Activated naive CD8-positive, alpha-beta T cell treated with anti-CD3 and anti-CD28 coated beads, Interleukin-2, amount 50 U/mL, for 16 hours (primary cell): ENCODE data around the gene SSH2.

Source experiments
- DNase-seq: peaks from one replicate; pipeline ENCODE4 v3.0.0-alpha.2; 2020; ENCODE audit warnings: low read depth, low spot score

The SSH2 gene

DNA sequence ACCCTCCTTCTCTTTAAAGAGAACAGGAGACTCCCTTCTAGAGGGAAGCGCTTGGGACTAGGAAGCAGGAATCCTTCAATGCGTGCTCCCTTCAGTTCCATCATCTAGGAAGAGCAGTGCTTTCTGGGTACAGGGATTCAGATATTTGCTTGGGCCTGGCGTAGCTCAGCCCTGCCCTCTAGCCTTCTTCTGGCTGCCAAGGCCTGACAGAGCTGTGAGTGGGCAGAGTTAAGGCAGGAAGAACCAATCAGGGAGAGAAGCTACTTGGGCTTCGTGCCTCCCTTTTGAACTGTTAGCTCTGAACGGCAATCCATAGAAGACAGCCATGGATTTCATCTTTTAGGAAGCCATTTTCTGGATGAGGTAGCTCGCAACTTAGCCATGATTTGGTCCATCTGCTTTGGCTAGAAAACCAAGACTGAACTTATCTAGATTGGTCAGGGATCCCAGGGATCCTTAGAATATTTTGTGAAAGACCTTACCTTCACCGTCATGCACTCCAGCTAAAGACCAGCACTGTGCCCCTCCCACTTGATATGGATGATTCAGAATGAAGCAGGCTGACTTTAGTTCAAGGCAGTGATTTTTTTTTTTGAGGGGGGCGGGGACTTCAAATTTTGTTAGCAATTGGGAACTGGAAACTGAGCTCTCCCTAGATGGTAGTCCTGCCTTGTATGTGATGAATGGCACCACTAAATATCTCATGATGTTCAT lies 304.8 kb downstream of the SSH2 start:
- no peak for DNase-seq

DNA sequence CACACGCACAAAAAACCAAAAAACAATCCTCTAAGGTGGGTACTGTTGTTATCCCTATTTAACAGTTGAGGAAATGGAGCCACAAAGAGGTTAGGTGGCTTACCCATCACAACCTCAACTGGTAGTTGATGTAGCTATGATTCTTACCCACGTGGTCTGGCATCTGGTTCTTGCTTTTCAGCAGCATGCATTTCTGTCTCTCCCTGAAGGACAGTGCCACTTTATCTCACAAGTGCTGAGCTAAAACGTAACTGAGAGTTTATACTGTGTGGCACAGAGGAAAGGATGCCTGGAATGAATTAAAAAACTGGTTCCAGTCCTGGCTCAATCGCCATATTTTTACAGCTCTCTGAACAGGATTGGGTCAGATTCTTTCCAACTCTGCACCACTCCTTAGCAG lies 305.4 kb downstream of the SSH2 start:
- DNase-seq = no peak

DNA sequence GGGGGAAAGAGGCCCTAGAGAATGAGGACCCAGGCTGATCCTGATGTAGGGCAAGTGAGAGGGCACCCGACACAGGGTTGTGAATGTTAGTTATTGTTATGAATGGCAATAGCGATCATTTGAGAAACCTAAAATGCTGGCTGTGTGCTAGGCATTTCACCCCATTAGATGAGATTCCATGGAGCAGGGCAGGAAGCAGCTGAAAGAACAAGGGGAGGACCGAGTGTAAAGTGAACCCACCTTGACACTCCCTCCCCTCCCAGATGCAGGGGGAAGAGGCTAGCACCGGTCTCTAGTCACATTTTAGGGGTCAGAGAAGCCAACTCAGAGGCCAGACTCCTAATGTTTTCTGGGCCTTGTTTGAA lies 306.8 kb downstream of the SSH2 start:
- DNase-seq = no peak

DNA sequence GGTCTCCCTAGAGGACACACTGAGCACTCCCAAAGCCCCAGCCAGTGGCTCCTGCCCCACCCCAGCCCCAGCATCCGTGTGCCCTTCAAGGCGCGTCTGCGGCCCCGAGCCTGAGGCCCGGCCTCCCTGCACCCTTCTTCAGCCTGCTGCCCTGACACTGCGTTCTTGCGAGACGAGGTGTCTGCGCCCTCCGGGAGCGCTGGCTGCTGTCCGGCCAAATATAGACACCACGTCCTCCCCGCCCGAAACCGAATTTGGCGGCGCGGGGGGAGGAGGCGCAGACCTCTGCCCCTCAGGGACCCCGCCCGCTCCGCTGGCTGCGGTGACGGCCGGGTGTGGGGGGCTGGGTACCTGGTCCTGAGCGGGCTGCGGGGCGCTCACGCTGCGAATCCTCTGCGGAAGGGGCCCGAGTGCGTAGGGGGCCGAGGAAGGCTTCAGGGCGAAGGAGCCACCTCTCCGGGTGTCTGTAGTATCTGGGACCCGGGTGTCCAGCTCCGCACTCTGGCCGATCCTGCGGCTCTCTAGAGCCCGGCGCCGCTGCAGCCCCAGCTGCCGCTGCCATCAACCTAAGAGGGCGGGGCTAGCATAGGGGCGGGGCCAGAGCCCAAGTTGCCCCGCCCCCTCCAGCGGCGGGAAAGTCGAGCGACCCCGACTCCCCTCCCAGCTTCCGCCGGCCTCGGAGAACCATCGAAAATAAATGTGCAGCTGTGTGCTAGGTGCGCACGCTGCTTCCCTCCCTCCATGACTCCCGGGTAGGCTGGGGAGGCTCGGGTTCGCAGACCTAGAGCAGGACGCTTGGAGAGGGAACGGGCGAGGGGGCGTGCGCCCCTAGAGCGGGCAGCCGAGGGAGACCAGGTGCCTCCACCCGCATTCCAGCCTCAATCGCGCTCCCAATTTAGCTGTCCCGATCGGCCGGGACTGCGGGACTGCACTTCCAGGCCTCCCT lies 307.4 kb downstream of the SSH2 start, which contains the start of gene CORO6:
Gene CORO6, minus strand, starts transcription at position 576 of the 946 bp plus-strand sequence. CDS start 1,491 bp downstream, outside the sequence.
- DNase-seq = peak; percentile 42

- DNase-seq = no peak
Observed at GRCh38 chr17:29621751-29622194, 308.3 kb downstream of the SSH2 start.

- DNase-seq = no peak
Observed at GRCh38 chr17:29620779-29621500, 309.1 kb downstream of the SSH2 start.

DNA sequence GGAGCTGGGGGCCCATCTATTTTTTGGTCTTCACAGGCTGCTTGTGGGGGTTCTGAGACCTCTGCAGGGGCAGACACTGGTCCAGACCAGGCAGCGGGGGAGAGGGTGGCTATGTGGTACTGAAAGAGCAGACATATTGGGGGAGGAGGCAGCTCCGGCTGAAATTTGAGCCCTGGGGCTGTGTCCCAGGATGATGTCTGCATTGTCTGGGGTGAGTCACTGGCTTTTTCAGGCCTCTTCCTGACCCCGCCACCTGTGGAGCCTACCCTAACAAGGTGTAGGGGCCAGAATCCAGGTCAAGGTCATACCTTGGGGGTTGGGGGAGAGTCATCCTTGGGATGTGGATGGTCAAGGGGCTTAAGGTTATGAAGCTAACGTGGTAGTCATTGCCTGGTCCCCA lies 309.8 kb downstream of the SSH2 start:
- no peak for DNase-seq

DNA sequence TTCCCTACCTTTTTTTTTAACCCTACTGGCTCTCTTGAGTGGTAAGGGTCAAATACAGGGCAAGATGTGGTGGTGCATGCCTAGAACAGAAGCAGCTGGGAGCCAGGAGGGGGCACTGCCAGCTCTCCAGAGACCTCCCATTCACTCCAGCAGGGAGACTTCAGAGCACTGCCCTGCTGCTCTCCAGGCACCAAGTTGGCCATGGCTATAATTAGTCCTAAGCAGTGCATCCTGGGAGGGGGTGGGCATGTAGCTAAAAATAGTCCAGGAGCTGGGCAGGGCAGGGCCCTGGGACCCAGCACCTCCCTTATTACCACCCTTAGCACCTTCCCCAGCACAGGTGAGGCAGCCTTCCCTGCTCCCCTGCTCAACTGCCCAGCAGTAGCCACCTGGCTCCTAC lies 310.8 kb downstream of the SSH2 start:
- DNase-seq = no peak

DNA sequence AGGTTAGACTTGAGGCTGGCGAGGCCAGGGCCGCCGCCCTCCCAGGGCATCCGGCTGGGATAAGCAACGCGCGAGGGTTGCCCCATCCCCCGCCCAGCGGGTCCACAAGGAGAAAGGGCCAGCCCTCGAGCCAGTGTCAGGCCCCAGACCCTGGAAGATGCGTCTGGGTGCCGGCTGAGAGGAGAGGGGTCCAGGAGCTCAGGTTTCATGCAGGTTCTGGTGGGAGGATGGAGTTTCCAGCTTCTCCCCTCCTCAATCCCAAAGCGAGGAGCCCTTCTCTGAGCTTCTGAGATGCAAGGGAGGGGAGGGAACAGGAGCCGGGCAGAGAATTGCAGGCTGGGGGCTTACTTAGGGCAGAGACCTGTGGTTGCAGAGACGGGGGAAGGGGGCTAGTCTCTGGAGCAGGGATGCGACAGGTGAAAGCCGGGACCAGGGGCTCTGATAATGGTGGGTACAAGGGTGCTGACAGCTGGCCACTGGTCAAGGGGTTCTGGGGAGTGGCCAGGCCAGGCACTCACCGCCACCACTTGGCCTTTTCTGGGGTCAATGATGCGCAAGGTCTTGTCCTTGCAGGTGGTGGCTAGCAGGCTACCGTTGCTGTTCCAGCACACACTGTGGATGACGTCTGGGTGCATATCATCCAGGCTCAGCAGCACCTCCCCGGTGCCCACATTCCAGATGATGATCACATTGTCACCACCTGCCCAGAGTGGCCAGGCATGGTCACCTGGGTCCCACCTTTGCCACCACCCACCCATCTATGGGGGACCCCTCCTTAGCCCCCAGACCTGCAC lies 311.6 kb downstream of the SSH2 start:
- DNase-seq = no peak

GRCh38 chr17:29617481-29618271 lies 312.4 kb downstream of the SSH2 start:
- peak; percentile 71 for DNase-seq

GRCh38 chr17:29617125-29617480 lies 312.9 kb downstream of the SSH2 start:
- peak; percentile 79 for DNase-seq

DNA sequence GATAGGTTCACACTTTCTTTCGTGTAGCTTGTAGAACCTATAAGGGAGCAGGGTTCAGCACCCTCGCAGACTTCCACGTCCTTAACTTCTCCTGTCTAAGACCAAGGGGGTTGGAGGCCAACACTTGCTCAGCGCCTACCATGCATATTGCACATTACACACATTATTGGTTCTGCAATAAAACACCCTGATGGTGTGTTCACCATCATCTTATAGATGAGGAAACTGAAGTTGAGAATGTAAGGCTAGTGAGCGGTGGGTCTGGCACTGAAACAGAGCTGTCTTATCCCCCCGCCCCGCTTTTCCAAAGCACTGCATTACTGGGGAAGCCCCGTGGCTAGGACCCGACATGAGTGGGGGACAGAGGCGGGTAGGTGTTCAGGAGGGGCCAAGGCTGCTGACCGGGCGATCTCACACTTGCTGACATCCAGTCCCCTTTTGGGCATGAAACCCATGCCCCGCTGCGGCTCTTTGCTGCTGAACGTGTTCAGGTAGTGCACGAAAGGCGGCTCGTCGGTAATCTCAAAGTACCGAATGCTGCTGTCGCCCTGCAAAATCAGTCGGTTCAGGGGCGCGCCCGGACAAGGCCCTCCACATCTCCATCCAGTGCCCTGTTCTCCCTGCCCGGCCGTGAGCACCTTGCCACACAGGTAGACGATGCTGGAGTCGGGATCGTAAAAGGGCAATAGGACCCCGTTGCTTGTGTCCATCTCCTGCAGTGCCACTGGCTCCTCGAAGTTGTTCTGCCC lies 313.6 kb downstream of the SSH2 start:
- no peak for DNase-seq

DNA sequence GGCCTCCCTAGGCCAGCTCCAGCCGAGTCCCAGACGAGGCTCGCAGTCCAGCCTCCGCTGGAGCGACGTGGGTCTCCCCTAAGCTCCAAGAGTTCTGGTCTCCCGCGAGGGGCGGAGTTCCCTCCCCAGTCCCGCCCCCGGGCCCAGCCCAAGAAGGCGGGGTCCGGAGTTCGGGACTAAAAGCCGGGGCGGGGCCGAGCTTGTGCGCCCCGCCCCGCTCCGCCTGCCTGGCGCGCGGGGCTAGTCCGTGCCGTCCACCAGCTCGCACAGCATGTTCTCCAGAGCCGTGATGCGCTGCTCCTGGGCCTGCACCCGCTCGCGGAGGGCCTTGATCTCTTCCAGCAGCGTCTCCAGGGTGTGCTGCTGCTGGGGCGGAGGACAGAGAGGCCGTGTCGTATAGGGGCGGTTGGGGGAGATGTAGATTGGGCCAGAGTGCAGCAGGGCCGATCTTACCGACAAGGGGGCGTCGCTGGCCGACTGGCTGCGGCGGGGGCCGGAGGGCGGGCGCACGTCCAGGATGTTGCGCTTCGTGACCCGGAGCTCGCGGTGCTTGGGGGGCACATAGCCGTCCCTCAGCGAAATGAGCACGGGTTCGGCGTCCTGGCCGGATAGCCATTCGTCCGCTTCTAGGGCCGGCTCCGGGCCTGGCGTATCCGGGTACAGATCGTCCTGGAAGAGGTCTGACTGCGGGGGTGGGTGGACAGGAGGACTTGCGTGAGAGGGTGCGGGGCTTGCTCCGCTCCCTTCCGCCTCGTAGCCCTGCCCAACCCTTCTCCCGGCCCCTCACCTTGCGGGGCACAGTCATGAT lies 314.3 kb downstream of the SSH2 start:
- peak; percentile 64 for DNase-seq

- no peak for DNase-seq
Observed at GRCh38 chr17:29615048-29615385, 315.0 kb downstream of the SSH2 start.

GRCh38 chr17:29614349-29615047 lies 315.5 kb downstream of the SSH2 start:
- no peak for DNase-seq

- no peak for DNase-seq
Observed at GRCh38 chr17:29613856-29614255, 316.2 kb downstream of the SSH2 start.

GRCh38 chr17:29613352-29613837 lies 316.6 kb downstream of the SSH2 start:
- peak; percentile 92 for DNase-seq
